GM11168 (cell line): Measurements from ENCODE around the gene CDH20.

Experiments
- in situ Hi-C: fragments of 300-500 bp; cut with MboI; formaldehyde crosslinking; loops from one replicate; pipeline ENCODE4 v1.12.0; 2022; ENCODE audit warnings: low sequenced_read_pairs; ENCODE audit not compliant: unreplicated experiment

The CDH20 gene

DNA sequence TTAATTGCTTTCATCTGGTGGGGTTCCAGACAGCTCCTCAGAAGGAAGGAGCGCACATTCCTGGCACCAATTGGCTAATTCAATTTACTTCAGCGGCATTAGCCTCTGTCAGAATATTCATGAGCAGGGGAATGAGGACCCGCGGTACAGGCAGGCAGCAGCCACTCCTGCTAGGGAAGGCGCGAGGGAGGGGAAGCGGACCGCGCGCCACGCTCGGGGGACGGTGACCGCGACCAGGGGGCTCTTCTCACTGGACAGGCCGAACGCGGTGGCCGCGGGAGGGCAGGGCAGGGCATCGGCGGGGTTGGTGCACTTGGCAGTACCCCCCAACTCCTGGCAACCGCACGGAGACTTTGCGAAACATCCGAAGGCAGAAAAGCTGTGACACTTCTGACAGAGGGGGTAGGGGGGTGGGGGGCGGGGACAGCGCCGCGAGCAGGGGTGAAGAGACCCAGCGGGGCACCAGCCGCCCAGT lies at the start of gene CDH20:
Gene CDH20 (plus strand): TSS at position 160 of the 475 bp plus-strand sequence.
- in situ Hi-C loops: no loop called here

DNA sequence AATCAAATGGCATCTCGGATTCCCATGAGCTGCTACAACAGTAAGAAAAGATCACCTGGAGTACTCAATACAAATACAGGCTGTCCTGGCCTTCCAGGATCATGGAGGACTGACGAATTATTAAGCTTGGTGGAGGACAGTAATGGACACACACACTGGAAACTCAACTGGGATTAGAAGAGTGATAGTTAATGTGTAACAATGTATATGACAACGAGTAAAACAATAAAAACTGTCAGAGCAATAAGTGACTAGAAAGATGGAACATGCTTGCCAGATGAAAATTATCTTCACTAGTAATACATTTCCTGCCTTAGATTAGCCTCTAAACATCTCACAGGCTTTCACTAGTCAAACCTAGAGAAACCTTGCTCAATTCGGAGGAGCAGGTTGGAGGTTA lies 49.2 kb upstream of the CDH20 start:
- in situ Hi-C loops: no loop called here

GRCh38 chr18:61285777-61286176 lies 47.5 kb upstream of the CDH20 start:
- in situ Hi-C loops: no loop called here

DNA sequence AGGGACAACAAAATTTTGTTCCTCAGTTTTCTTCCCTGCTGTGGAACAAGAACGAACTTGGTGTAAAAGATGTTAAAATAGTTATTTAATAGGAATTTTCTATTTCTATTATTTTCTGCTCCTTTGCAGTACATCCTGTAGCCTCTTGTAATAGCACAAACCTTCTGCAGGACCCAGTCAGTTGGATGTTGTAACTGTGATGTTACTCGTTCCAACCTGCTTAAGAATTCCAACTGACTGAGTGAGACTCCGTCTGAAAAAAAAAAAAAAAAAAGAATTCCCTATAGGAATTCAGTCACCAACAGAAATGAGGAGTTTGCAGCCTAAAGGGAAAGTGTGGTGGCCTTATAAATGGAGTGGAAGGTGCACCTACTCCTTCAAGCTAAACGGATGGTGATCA lies 46.4 kb upstream of the CDH20 start:
- in situ Hi-C loops: no loop called here

DNA sequence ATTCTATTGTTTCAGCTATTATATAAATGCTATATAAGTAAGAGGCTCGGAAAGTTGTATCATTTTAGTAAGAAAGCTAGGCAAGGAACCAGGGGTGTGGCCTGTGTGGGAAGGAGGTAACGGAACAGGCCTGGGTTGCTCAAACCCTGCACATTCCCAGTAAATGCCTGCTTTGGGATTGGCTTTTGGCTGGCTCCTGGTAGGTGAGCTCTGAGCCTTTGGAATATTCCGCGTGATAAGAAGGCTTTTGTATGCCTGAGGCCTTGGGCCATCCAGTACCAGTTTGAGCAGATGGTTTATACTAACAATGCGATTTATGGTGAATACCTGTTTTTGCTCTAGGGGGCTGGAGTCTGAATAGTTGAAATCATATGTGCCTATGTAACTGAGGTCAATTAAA lies 42.6 kb upstream of the CDH20 start:
- in situ Hi-C loops: no loop called here

GRCh38 chr18:61292280-61293035 lies 40.8 kb upstream of the CDH20 start:
- in situ Hi-C loops: no loop called here

GRCh38 chr18:61295153-61295552 lies 38.1 kb upstream of the CDH20 start:
- in situ Hi-C loops: no loop called here

DNA sequence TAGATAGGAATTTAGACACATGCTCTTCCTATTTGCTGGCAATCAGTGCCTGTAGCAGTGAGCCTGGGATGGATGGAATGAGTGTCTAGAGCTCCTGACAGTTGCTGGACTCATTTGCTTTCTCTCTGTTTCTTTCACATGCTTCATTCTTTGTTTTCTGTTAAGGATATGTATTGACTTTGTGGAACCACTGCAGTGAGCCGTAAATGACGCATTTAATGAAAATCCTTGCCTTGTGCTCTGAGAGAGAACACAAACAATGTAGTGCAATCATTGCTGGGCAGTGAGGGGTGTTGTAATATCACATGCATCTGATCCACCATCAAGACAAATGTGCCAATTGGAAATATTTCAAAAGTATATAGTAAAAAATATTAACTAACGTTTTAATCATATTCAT lies 25.2 kb upstream of the CDH20 start:
- in situ Hi-C loops: no loop called here

DNA sequence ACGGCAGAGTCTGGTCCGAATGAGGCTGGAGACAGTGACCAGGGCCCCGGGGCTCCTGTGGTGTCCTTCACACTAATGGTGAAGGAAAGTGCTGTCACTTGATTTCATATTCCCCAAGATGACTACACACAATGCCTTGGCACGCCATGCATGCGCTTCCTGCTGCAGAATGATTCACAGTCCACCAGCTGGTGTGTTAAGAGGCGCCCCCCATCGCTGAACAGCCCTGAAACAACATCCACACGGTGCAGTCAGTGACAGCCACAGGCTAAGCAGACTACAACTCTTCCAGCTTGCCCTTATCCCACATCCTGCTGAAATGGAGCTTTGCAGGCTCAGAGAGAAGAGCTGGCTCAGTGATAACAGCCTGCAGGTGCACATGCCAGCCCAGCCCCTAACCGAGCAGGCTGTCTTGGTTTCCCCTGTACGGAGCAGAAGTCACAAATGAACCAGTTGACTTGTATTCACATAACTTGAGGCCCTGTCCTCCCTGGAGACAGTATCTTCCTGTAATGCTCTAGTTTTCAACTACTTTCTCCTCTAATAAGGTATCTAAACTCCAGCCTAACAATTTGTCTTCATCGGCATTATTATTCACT lies 24.3 kb upstream of the CDH20 start:
- in situ Hi-C loops: no loop called here

- in situ Hi-C loops: loop anchor here (10.0 kb wide), 1 partner anchor 182 kb away; no protein-coding TSS in a partner anchor
These were observed 10.9 kb upstream of the CDH20 start for GRCh38 chr18:61322265-61322873.

DNA sequence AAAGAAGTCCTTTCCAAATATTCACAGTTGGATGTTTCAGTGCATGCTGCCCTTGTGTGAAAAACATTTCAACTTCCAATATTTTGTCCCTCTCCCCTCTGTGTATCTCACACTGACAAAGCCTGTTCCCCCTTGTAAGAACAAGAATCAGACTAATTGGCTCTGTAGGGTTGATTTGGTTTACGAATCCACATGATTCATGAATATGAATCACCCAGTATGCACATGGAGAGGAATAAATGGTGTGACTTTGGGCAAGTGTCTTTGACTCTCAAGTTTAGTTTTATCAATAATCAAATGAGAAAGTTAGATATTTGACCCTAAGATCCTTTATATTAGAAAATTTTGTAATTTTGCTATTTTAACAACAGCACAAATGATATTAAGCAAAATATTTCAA lies 9.3 kb upstream of the CDH20 start:
- in situ Hi-C loops: loop anchor here (10.0 kb wide), 1 partner anchor 181 kb away; no protein-coding TSS in a partner anchor

- in situ Hi-C loops: loop anchor here (10.0 kb wide), 1 partner anchor 178 kb away; no protein-coding TSS in a partner anchor
These were observed 6.8 kb upstream of the CDH20 start for GRCh38 chr18:61326407-61326806.

GRCh38 chr18:61329398-61329797 lies 3.8 kb upstream of the CDH20 start:
- in situ Hi-C loops: loop anchor here (10.0 kb wide), 1 partner anchor 175 kb away; no protein-coding TSS in a partner anchor

DNA sequence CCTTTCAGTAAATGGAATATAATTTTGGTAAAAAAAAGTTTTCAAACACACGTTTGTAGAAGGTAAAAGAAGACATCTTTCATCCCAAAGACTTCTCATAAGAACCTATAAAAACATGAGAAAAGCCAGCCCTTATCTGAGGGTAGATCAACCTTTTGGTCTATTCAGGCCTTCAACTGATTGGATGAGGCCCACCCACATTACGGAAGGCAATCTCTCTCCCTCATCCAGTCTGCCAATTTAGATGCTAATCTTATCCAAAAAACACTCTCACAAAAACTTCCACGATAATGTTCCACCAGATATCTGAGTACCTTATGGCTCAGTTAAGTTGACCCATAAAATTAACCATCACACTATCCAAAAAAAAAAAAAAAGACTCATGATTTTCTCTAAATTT lies 2.2 kb upstream of the CDH20 start:
- in situ Hi-C loops: no loop called here

DNA sequence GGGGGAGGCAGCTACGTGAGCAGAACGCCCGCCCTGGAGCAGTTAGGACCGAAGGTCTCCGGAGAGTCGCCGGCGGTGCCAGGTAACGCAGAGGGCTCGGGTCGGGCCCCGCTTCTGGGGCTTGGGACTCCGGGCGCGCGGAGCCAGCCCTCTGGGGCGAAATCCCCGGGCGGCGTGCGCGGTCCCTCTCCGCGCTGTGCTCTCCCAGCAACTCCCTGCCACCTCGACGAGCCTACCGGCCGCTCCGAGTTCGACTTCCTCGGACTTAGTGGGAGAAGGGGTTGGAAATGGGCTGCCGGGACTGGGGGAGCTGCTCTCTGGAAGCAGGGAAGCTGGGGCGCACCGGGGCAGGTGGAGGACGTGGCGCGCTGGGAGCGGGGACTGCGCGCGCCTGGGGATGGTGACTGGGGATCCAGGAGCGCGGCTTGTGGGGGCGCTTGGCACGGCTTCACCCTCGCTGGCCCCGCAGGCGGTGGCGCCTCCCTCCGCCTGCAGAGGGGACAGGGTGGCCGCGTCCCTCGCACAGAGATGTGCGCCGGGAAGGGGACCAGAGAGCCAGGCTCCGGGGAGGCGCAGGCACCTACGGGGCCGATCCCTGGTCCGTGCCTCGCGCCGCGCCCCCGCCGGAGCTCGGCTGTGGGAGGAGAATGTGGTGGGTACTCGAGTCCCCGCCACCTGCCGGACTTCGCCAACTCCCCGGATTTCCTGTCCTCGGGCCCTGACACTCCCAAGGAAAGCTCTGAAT lies 688 bp downstream of the CDH20 start:
- in situ Hi-C loops: no loop called here

DNA sequence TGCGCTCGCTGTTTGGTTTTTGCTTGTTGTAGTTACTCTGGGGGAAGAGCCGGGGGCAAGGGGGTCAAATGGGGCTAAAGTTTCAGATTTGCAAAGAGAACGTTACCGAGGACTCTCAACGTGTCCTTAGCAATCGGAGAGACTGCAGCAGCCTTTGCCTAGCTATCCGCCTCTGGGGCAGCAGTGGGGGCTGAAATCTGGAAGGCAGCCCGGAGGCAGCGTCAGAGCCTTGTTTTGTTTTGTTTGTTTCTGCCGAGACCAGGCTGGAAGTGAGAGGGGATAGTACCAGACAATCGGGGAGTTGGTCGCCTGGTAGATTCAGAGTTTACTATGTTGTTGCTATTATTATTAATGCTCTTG lies 1.2 kb downstream of the CDH20 start:
- in situ Hi-C loops: no loop called here

- in situ Hi-C loops: no loop called here
These were observed 1.9 kb downstream of the CDH20 start for GRCh38 chr18:61334951-61335683.

DNA sequence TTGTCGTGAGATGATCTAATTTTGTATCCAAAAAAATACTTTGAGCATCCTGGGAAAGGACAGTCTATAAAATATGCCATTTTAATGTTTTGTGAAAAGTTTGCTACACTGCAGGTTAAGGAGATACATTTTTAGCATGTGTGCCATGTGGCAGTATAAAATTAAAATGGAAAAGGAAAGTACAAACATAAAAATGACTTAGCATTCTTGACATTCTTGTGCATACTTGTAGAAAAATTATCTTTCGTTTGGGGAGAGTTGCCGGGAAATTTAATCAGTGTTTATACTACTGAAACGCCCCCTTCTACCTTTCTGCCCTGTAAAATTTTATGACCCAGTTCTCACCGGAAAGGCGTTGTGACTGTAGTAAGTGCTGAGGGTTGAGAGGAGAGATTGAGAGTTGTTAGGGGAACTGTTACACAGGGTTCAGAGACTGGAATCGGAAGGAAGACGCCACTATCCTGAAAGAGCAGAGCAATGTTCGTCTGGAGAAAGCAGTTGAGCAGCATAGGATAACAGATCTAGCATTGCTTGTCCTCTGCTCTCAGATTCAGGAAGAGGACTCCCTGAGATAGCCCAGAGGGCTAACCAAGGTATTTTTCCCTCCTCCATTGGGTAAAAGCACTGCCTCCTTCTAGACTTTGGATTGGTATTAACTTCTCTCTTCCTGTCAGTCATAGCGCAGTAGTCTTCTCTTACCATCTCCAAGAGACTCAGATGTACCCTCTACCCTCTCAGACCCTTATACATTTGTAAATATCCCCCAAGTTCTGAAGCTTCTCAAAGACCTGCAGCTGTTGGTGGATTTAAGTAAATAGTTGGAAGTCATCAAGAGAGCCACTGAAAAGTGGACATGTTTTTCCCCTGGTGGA lies 2.7 kb downstream of the CDH20 start:
- in situ Hi-C loops: no loop called here

GRCh38 chr18:61336766-61337165 lies 3.5 kb downstream of the CDH20 start:
- in situ Hi-C loops: no loop called here
